NCI-H446 (cell line): ENCODE measurements around the gene RSU1.
A peak's percentile ranks its signal among the peaks of the same experiment; 100 is the strongest.

Experiments
- DNase-seq, 2 experiments: peaks; one replicate each; lab custom pipeline; 2025; lab: John Stamatoyannopoulos, UW

The RSU1 gene

GRCh38 chr10:16817125-16818019 is at the start of gene RSU1:
RSU1 (minus strand) TSS chr10:16817424; CDS start chr10:16817081, 343 bp downstream.
- DNase-seq = peak; percentile 96 to 99

GRCh38 chr10:16866541-16867275 is 49.5 kb upstream of the RSU1 start:
- no peak for DNase-seq

- no peak for DNase-seq
These were observed 48.5 kb upstream of the RSU1 start for GRCh38 chr10:16865766-16866165.

- DNase-seq = no peak
These were observed 46.5 kb upstream of the RSU1 start for GRCh38 chr10:16863766-16864165.

- DNase-seq = no peak
These were observed 40.2 kb upstream of the RSU1 start for GRCh38 chr10:16857419-16857818.

GRCh38 chr10:16856567-16856966 is 39.3 kb upstream of the RSU1 start:
- no peak for DNase-seq

GRCh38 chr10:16856092-16856491 is 38.9 kb upstream of the RSU1 start:
- no peak for DNase-seq

- DNase-seq = no peak
These were observed 37.4 kb upstream of the RSU1 start for GRCh38 chr10:16854623-16855022.

- DNase-seq = no peak
These were observed 36.6 kb upstream of the RSU1 start for GRCh38 chr10:16853809-16854208.

GRCh38 chr10:16853201-16853600 is 36.0 kb upstream of the RSU1 start:
- peak in 1 of 2 experiments; percentile 10 for DNase-seq

- DNase-seq = no peak
These were observed 35.4 kb upstream of the RSU1 start for GRCh38 chr10:16852624-16853023.

GRCh38 chr10:16848562-16849154 is 31.4 kb upstream of the RSU1 start:
- no peak for DNase-seq

- peak in 1 of 2 experiments; percentile 28 for DNase-seq
These were observed 30.4 kb upstream of the RSU1 start for GRCh38 chr10:16847644-16848043.

- DNase-seq = no peak
These were observed 28.0 kb upstream of the RSU1 start for GRCh38 chr10:16845248-16845647.

GRCh38 chr10:16843252-16843870 is 26.1 kb upstream of the RSU1 start:
- peak in 1 of 2 experiments; percentile 83 for DNase-seq

GRCh38 chr10:16835228-16835627 is 18.0 kb upstream of the RSU1 start:
- no peak for DNase-seq

- DNase-seq = peak; percentile 44 to 79
These were observed 15.3 kb upstream of the RSU1 start for GRCh38 chr10:16832351-16833080.

GRCh38 chr10:16828701-16829175 is 11.5 kb upstream of the RSU1 start:
- no peak for DNase-seq

GRCh38 chr10:16828114-16828568 is 10.9 kb upstream of the RSU1 start:
- peak; percentile 73 to 89 for DNase-seq

- peak in 1 of 2 experiments; percentile 22 for DNase-seq
These were observed 10.2 kb upstream of the RSU1 start for GRCh38 chr10:16827474-16827873.

- DNase-seq = no peak
These were observed 5.6 kb upstream of the RSU1 start for GRCh38 chr10:16822726-16823360.
